HTR-8/SVneo (cell line): ENCODE measurements around the gene PRRT1B.

Source experiments
- DNase-seq: peaks from one replicate; pipeline ENCODE4 v3.0.0; 2011; ENCODE audit warnings: low spot score, mixed read lengths; ENCODE audit not compliant: insufficient read length
- FAIRE-seq: peaks from 2 replicates; lab custom pipeline; 2011; peaks lifted over from hg19 to GRCh38; lab: Jason Lieb, UNC

PRRT1B gene

DNA sequence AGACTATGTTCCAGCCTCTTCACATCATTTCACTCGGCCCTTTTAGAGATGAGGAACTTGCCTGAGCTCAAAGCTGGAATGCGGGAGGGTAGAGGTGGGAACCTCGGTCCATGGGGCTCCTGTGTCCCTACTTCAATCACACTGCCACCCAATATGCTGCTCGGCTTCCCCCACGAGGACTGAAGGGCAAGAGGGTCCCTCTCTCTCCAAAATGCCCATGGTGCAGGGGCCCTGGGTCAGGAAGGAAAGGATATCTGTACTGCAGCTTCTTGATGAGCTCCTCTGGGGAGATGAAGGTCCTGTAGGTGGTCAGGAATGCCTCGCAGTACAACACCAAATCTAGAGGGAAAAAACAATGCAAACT, 46.5 kb downstream of the PRRT1B start:
- FAIRE-seq: no peak

DNA sequence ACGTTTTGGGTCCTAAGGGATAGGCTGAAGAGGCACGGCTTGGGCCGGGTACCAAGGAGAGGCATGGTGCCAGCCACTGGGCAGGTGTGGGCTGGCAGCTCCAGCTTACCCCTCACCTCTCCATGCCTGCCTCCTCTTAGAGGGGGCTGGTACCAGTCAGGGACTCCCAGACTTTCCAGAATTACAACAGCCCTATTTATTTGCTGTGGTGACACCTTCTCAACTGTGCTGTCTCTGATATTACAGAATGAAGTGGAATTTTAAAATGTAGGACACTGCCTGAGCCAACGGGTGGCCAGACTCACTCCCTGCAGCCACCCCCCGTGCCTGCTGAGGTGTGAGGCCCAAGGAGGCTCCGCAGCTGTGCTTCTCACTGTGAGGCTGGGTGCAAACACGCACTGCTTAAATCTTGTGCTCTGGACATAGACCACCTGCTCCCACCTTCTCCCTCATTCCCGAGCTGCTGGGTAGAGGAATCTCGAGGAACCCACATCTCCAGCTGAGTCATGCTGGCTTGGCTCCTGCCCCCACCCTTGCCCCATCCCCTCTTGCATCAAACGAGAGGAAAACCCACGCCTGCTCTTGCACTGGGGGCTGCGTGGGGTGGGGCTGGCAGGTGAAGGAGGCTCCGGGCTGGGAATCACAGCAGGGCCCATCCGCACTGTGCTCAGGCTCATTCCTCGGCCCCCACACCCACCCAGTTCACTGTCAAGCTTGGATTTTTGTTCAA, 47.9 kb downstream of the PRRT1B start:
- FAIRE-seq (no peak), DNase-seq (no peak)

More for the DNA sequence above, 46.5 kb downstream of the PRRT1B start:
- DNase-seq: no peak

DNA sequence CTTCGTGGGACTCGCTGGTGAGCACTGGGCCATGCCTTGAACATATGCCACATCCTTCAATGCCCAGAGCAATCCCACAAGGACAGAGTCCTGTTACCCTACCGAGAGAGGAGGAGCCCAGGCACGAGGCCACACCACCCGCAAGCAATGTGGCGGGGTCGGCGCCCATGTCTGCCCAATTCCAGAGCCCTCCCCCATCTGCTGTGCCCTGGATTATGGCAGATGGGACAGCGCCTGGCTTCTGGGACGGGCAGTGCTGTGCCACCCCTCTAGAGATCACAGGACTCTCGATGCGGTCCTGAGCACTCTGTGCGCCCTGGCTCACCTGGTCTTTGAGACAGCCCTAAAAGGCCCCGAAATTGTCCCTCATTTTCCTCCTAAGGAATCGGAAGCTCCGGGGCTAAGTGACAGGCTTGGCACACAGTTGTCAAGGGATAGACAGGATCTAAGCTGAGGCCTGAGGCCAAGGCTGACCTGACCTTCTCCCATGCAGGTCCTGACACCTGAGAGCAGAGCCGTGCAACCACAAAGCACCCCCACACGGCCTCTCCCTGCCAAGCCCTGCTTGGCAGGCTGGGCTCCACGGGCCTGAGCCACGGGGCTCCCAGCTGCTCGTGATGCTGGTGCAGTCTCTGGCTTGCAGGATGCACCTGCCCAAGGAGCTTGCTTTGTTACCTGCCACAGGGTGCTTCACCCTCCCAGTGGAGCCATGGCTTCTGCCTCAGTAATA, 48.8 kb downstream of the PRRT1B start:
- DNase-seq (no peak), FAIRE-seq (no peak)

DNA sequence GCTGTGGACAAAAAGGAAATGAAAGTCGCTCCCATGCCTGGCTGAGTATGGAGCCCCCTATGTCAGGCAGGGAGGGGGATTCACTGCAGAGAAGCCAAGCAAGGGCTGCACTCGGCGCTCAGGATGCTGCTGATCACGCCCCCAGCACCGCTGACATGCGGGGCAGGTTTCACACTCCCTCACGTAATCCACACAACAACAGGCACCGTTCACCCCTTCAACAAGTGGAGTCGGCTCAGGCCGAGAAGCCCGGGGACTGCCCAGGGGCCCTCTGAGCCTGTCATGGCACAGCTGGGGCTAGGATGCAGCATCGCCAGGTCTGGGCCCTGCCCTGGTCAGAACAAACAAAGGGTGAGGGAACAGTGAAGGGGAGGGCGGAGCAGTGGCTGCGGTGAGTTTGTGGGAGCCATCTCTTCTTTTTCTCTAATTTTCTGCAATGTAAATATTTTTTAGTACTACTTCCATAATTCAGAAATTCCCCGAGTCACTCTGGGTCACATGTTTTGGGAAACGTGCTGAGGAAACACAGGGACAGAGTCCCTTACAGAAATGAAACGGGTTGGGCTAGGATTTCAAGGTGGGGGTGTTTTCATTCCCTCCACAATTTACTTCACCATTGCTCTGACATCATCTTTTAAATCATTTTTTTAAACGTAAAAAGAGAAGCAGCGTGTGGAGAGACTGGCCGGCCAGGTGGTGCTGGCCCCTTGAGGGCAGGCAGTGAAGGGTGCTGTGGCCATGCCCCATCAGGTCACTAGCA, 49.8 kb downstream of the PRRT1B start:
- DNase-seq (no peak), FAIRE-seq (no peak)

DNA sequence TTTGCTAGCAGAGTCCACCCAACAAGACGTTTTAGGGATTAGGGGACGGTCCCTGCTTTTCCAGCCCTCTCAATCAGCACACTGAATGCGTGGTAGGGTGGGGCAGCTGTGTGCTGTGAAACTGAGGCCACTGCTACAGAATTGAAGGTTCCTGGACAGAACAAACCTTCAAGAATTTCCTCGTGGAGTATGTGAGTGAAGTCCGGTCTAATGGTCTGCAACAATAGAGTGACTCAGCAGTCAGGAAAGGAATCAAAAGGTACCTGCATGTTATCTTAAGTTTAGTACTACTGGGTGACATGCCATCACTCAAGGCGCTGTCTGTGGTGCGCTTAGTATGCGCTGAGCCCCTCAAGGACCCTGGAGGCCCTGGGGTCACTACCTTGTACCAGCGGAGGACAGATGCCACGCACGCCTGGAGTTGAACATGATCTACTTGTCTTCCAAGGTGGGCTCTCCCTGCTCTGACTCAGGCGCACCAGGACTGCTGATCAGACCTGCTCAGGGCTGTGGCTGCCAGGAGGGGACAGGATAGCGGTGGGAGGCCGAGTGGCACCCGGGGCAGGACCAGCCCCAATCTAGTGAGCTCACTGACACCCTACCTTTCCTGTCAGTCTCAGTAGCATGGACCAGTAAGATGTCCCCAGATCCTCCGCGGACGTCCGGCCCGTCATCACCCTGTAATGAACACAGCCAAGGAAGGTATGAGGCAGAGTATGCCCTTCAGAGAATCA, 50.5 kb downstream of the PRRT1B start:
- DNase-seq: no peak
- no peak for FAIRE-seq

DNA sequence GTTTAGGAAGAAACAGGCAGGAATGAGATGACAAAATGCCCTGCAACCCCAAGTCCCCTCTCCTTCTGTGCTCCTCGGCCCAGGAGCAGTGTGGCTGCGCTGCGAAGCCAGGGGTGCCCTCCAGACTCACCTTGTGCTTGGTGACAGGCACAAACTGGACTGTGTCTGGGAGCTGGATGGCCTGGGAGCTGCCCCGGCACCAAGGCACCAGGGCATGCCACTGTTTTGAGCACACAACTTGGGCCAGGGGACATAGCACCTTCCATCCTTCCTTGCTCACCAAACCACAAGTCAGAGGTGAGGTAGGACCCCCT, 51.1 kb downstream of the PRRT1B start:
- no peak for FAIRE-seq
- DNase-seq: no peak

DNA sequence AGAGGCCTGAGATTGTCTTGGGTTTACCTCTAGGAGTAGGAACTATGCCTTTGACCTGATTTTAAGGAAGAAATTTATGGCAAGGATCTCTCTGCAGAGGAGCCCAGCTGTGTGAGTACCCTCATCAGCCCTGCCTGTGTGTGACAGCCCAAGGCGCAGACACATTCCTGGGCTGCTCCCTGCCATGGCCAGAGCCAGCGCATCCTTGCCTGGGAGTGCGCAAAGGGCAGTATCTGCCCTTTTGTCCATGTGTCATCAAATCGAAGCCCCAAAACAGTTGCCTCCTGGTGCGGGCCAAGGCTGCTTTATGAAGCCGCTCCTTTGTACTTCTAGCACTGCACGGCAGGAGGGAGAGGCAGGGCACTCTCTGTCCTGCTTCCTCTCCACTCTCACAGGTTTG, 51.9 kb downstream of the PRRT1B start:
- FAIRE-seq (no peak), DNase-seq (no peak)

DNA sequence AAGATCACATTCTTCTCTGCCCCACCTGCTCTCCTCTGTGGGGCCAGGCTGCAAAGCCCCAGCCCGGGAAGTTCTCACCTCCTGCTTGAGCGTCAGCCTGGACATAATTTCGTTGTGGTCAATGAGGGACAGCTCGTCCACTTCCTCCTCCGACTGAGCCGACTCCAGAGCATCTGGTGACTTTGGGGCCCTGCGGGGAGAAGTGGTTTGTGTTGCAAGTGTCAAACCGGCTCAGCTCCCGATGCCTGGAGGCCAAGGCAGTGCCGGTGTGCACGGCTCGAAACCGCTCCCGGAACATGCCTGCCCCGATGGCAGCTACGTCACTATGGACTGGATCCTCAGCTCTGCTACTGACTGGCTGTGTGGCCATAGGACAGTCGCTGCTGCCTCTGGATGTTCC, 52.8 kb downstream of the PRRT1B start:
- DNase-seq: no peak
- FAIRE-seq: no peak

DNA sequence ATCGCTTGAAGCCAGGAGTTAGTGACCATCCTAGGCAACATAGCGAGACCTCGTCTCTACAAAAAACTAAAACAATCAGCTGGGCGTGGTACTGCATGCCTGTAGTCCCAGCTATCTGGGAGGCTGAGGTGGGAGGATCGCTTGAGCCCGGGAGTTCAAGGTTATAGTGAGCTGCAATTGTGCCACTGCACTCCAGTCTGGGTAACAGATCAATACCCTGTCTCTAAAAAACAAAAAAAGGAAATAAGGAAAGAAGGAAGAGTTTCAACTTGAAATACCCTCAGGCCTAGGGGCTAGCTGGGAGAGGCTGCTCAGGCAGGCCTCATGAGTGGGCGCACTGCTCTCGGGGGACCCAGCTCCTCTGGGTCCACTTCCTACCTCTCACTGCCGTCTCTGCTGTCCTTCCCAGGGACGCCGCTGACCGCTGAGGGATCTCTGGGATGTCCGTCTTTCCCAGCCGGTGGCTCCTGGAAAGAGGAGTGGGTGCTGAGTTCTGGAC, 56.4 kb downstream of the PRRT1B start:
- no peak for FAIRE-seq
- no peak for DNase-seq

DNA sequence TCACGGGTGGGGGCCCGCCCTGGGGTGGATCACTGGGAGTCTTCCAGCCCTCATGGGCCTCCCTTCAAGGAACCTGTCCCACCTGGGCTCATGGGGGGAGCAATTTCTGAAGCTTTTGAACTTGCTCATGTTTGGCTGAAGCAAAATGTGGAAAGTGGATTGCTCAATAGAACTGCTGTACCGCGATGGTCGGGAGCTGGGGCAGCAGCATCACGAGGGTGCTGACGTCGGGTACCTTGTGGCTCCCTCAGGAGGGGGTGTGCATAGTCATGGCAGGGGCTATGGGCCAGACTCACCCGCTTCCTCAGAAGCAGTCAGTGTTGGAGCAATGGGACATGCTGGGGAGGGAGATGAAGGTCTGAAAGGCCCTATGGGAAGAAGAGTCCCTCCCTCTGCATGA, 57.9 kb downstream of the PRRT1B start:
- DNase-seq: no peak
- no peak for FAIRE-seq

DNA sequence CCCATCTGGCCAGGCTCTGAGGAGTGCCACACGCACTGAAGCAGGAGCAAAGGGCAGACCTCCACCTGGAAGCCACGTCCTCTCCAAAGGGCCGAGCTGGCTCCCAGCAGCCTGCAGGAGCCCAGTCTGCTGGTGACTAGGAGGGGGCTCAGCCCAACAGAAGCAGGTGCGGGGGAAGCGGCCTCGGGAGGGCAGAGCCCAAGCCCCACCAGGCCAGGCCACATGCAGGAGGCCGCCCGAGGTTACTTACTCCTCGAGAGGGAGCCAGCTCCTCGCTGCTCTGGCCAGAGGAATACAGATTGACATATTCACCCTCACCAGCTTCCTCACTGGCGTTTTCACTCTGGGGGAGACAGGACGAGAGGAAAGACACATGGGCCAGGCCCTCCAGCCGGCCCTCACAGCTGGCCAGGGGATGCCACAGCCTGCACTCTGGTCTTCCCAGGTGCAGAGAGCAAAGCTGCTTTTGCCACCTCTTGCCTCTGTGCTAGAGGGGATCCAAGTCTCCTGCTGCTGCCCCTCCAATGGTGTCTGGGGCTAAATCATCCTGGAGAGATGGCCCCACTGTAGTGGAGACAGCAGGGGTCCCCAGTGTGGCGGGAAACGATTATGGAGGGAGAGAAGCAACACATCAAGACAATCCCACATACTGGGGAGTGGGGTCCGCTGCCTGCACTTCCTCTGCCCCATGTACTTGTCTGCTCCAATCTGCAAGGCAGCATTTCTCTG, 58.6 kb downstream of the PRRT1B start:
- FAIRE-seq: no peak
- DNase-seq: no peak

DNA sequence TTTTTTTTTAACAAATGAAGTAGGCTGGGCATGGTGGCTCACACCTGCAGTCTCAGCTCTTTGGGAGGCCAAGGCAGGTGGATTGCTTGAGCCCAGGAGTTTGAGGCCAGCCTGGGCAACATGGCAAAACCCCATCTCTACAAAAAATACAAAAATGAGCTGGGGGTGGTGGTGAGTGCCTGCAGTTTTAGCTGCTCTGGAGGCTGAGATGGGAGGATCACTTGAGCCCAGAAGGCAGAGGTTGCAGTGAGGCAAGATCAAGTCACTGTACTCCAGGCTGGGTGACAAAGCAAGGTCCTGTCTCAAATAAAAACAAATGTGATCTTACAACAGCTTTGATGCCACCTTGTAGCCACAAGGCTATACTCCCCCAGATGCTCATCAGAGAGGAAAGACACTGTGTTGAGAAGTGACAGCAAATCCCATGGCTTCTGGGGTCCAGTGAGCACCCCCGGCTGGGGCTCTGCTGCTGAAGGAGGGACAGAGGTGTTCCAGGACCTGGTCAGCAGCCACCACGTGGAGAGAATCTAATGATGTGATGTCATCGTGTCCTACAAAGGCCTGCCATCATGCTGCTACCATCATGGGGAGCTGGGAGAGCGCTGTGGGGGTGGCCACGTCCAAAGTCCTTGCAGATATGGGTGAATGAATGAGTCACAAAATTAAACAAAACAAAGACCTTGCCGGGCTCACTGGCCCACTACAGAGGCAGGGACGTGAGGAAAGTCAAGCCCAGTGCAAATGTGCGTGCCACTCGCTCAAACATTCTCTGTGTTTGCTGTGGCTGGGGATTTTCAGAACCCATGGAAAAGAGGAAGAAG, 60.7 kb downstream of the PRRT1B start:
- FAIRE-seq: no peak
- DNase-seq: no peak

DNA sequence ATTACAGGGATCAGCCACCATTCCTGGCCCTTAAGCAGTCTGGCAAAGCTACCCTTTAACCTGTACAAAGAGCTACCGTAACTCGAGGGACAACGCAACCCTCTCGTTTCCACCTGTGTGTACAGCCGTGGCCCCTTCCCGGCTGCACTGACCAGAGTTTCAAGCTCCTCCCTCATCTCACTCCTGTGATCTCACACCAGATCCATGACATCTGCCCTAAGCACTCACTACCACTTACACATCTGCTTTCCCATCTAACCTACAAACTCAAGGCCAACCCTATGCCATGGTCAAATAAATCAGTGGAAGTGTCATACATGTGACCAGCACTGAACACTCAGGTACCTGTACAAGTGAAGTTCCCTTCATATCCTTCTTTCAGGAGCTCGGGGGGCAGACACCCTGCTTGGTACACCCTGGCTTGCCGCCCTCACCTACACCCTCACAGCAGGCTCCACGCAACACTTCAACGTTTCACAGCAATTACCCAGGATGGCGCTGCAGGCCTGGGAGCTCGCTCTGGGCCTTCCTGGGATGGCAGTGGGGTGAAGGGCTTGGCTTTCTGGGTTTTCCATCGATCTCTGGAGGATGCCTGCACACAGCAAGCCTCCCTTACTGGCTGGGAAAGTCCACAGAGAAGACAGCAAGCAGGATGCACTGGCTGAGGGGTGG, 61.7 kb downstream of the PRRT1B start:
- FAIRE-seq (no peak), DNase-seq (no peak)

DNA sequence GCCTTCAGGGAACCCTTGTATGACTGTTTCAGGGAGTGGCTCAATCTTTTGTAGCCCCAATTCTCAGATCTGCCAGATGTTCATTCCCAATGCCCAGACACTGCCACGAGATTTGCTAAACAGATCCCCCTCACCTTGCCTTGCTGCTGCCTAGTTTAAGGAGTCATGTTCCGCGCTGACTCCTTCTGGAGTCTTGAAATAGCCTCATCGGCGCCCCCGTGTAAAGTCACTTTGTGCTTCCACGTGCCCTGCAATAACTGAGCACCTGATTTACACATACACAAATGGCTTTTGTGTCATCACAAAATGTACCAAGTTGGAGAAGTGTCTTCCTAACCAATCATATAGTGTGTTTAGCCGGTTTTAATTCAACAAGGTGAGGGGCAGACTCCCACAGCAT, 62.3 kb downstream of the PRRT1B start:
- FAIRE-seq (no peak), DNase-seq (no peak)

DNA sequence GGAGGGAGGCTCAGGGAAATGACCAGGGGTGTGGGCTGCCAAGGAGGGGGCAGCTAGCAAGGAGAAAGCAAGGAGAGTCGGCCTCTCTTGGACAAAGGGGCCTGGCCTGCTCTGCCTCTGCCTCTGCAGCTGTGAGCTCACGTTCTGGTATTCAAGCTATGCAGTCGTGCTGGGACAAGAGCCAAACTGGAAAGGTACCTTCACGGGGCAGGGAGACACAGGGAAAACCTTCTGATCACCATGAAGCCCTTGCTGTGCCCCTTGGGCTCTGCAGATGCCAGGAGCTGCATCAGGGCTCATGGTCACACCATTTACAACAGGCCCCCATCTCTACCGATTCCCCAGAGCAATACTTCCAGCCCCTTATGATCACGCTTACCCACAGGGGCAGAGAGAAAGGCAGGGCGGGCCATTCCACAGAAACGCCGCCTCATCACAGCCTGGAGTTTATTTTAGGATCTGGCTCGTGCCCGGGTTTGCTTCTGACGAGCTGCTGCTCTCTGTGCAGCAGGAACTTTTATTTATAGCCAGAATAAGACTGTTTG, 63.2 kb downstream of the PRRT1B start:
- FAIRE-seq (peak; percentile 73), DNase-seq (peak; percentile 84)
